ENCODE results near the gene CA7.
A peak's percentile ranks its signal among the peaks of the same experiment; 100 is the strongest.
"Not testable (repeated sequence)": the region's sequence is repeated elsewhere in the genome, so short reads cannot be mapped to it uniquely, and the experiment has no call there.

The CA7 gene

GRCh38 chr16:66846831-66847230 lies 2.6 kb downstream of the CA7 start:
- no peak for DNase-seq

- no peak for DNase-seq
These were observed 3.4 kb downstream of the CA7 start for GRCh38 chr16:66847533-66848067.

- DNase-seq, result no peak
These were observed 4.0 kb downstream of the CA7 start for GRCh38 chr16:66848172-66848571.

GRCh38 chr16:66849021-66849420 lies 4.8 kb downstream of the CA7 start:
- DNase-seq, result no peak

GRCh38 chr16:66849549-66849948 lies 5.3 kb downstream of the CA7 start:
- no peak for DNase-seq

- no peak for DNase-seq
These were observed 6.1 kb downstream of the CA7 start for GRCh38 chr16:66850115-66850815.

GRCh38 chr16:66851166-66851964 lies 7.2 kb downstream of the CA7 start:
- no peak for DNase-seq

GRCh38 chr16:66853261-66854139 lies 9.3 kb downstream of the CA7 start:
- no peak for DNase-seq

GRCh38 chr16:66856184-66856730 lies 12.0 kb downstream of the CA7 start:
- DNase-seq, result no peak

GRCh38 chr16:66856801-66857200 lies 12.6 kb downstream of the CA7 start:
- DNase-seq, result no peak

GRCh38 chr16:66857437-66857836 lies 13.2 kb downstream of the CA7 start:
- no peak for DNase-seq

GRCh38 chr16:66858740-66859396 lies 14.7 kb downstream of the CA7 start:
- DNase-seq, result peak; percentile 33

- DNase-seq, result no peak
These were observed 15.3 kb downstream of the CA7 start for GRCh38 chr16:66859397-66860068.

- DNase-seq, result no peak
These were observed 17.9 kb downstream of the CA7 start for GRCh38 chr16:66862023-66862520.

GRCh38 chr16:66863707-66864106 lies 19.5 kb downstream of the CA7 start:
- DNase-seq, result no peak

GRCh38 chr16:66869424-66869823 lies 25.2 kb downstream of the CA7 start:
- no peak for DNase-seq

- not testable (repeated sequence) for DNase-seq
These were observed 27.1 kb downstream of the CA7 start for GRCh38 chr16:66871363-66871762.

- DNase-seq, result no peak
These were observed 27.6 kb downstream of the CA7 start for GRCh38 chr16:66871840-66872239.

GRCh38 chr16:66872559-66872942 lies 28.3 kb downstream of the CA7 start:
- no peak for DNase-seq

GRCh38 chr16:66872943-66873684 lies 28.9 kb downstream of the CA7 start:
- peak; percentile 99 for DNase-seq

GRCh38 chr16:66873685-66874055 lies 29.5 kb downstream of the CA7 start:
- no peak for DNase-seq

All from fibroblast of skin of abdomen (primary cell).